ENCODE results near the gene PKP4.

- TF ChIP-seq EZH2 (IDR thresholded peaks at IDR 0.05; ENCODE audit: insufficient read depth, poor library complexity, severe bottlenecking) (no peak), EZH2phosphoT487 (IDR thresholded peaks at IDR 0.05; ENCODE audit: insufficient read depth, low read depth) (no peak)
These were observed 57.1 kb downstream of the PKP4 start for GRCh38 chr2:158513841-158514240.

All from GM23248 (cell line).